ENCODE data around the gene ARHGAP42.

ARHGAP42 gene

GRCh38 chr11:100849009-100849900 is 162.2 kb downstream of the ARHGAP42 start:
- H3K4me1 ChIP-seq (ENCODE audit: insufficient read depth, low read length): peaks cover 10% of the 10 kb centered on the region
- H3K4me3 ChIP-seq (ENCODE audit: low read depth in 1 of 2, low read length in 2 of 2): no peak overlapping the region
- no peak overlapping the region for H3K27ac ChIP-seq (ENCODE audit: low read depth, low read length)
- H3K9me3 ChIP-seq (ENCODE audit: low read length): no peaks in the 10 kb centered on the region
- H3K9ac ChIP-seq (ENCODE audit: low read length): no peak overlapping the region
- no peaks in the 10 kb centered on the region for H3K27me3 ChIP-seq (ENCODE audit: control insufficient read depth in 1 of 2, insufficient read depth in 2 of 2, low read length in 2 of 2)
- no peaks in the 10 kb centered on the region for H3K36me3 ChIP-seq (ENCODE audit: insufficient read depth, low read length)

GRCh38 chr11:100849901-100850235 is 162.8 kb downstream of the ARHGAP42 start:
- no peaks in the 10 kb centered on the region for H3K9me3 ChIP-seq (ENCODE audit: low read length)
- H3K4me3 ChIP-seq (ENCODE audit: low read depth in 1 of 2, low read length in 2 of 2): no peak overlapping the region
- H3K27me3 ChIP-seq (ENCODE audit: control insufficient read depth in 1 of 2, insufficient read depth in 2 of 2, low read length in 2 of 2): no peaks in the 10 kb centered on the region
- no peak overlapping the region for H3K9ac ChIP-seq (ENCODE audit: low read length)
- no peaks in the 10 kb centered on the region for H3K36me3 ChIP-seq (ENCODE audit: insufficient read depth, low read length)
- H3K4me1 ChIP-seq (ENCODE audit: insufficient read depth, low read length): peaks cover 10% of the 10 kb centered on the region
- no peak overlapping the region for H3K27ac ChIP-seq (ENCODE audit: low read depth, low read length)

GRCh38 chr11:100851147-100851546 is 164.1 kb downstream of the ARHGAP42 start:
- Histone ChIP-seq H3K9me3 (ENCODE audit: low read length) (no peaks in the 10 kb centered on the region), H3K4me1 (ENCODE audit: insufficient read depth, low read length) (peaks cover 10% of the 10 kb centered on the region)

GRCh38 chr11:100851584-100852152 is 164.6 kb downstream of the ARHGAP42 start:
- Histone ChIP-seq H3K27me3 (ENCODE audit: control insufficient read depth in 1 of 2, insufficient read depth in 2 of 2, low read length in 2 of 2) (no peaks in the 10 kb centered on the region), H3K4me3 (ENCODE audit: low read depth in 1 of 2, low read length in 2 of 2) (no peak overlapping the region), H3K9me3 (ENCODE audit: low read length) (no peaks in the 10 kb centered on the region), H3K27ac (ENCODE audit: low read depth, low read length) (no peak overlapping the region), H3K36me3 (ENCODE audit: insufficient read depth, low read length) (no peaks in the 10 kb centered on the region), H3K9ac (ENCODE audit: low read length) (no peak overlapping the region), H3K4me1 (ENCODE audit: insufficient read depth, low read length) (peaks cover 10% of the 10 kb centered on the region)

More at GRCh38 chr11:100851147-100851546, 164.1 kb downstream of the ARHGAP42 start:
- Histone ChIP-seq H3K36me3 (ENCODE audit: insufficient read depth, low read length) (no peaks in the 10 kb centered on the region), H3K9ac (ENCODE audit: low read length) (no peak overlapping the region), H3K4me3 (ENCODE audit: low read depth in 1 of 2, low read length in 2 of 2) (no peak overlapping the region), H3K27me3 (ENCODE audit: control insufficient read depth in 1 of 2, insufficient read depth in 2 of 2, low read length in 2 of 2) (no peaks in the 10 kb centered on the region), H3K27ac (ENCODE audit: low read depth, low read length) (no peak overlapping the region)

- Histone ChIP-seq H3K9me3 (ENCODE audit: low read length) (no peaks in the 10 kb centered on the region), H3K27ac (ENCODE audit: low read depth, low read length) (no peak overlapping the region), H3K9ac (ENCODE audit: low read length) (no peak overlapping the region), H3K4me1 (ENCODE audit: insufficient read depth, low read length) (no peaks in the 10 kb centered on the region), H3K4me3 (ENCODE audit: low read depth in 1 of 2, low read length in 2 of 2) (no peak overlapping the region), H3K36me3 (ENCODE audit: insufficient read depth, low read length) (no peaks in the 10 kb centered on the region), H3K27me3 (ENCODE audit: control insufficient read depth in 1 of 2, insufficient read depth in 2 of 2, low read length in 2 of 2) (no peaks in the 10 kb centered on the region)
Observed at GRCh38 chr11:100855466-100856067, 168.5 kb downstream of the ARHGAP42 start.

GRCh38 chr11:100857236-100858005 is 170.3 kb downstream of the ARHGAP42 start:
- no peak overlapping the region for H3K4me3 ChIP-seq (ENCODE audit: low read depth in 1 of 2, low read length in 2 of 2)
- H3K9ac ChIP-seq (ENCODE audit: low read length): no peak overlapping the region
- no peaks in the 10 kb centered on the region for H3K36me3 ChIP-seq (ENCODE audit: insufficient read depth, low read length)
- no peaks in the 10 kb centered on the region for H3K27me3 ChIP-seq (ENCODE audit: control insufficient read depth in 1 of 2, insufficient read depth in 2 of 2, low read length in 2 of 2)
- H3K27ac ChIP-seq (ENCODE audit: low read depth, low read length): no peak overlapping the region
- no peaks in the 10 kb centered on the region for H3K4me1 ChIP-seq (ENCODE audit: insufficient read depth, low read length)
- H3K9me3 ChIP-seq (ENCODE audit: low read length): no peaks in the 10 kb centered on the region

GRCh38 chr11:100860318-100861155 is 173.4 kb downstream of the ARHGAP42 start:
- Histone ChIP-seq H3K27me3 (ENCODE audit: control insufficient read depth in 1 of 2, insufficient read depth in 2 of 2, low read length in 2 of 2) (no peaks in the 10 kb centered on the region), H3K9ac (ENCODE audit: low read length) (no peak overlapping the region), H3K4me1 (ENCODE audit: insufficient read depth, low read length) (no peaks in the 10 kb centered on the region), H3K9me3 (ENCODE audit: low read length) (no peaks in the 10 kb centered on the region), H3K27ac (ENCODE audit: low read depth, low read length) (no peak overlapping the region), H3K4me3 (ENCODE audit: low read depth in 1 of 2, low read length in 2 of 2) (no peak overlapping the region), H3K36me3 (ENCODE audit: insufficient read depth, low read length) (no peaks in the 10 kb centered on the region)

GRCh38 chr11:100861212-100861611 is 174.1 kb downstream of the ARHGAP42 start:
- no peaks in the 10 kb centered on the region for H3K27me3 ChIP-seq (ENCODE audit: control insufficient read depth in 1 of 2, insufficient read depth in 2 of 2, low read length in 2 of 2)
- no peaks in the 10 kb centered on the region for H3K4me1 ChIP-seq (ENCODE audit: insufficient read depth, low read length)
- no peak overlapping the region for H3K9ac ChIP-seq (ENCODE audit: low read length)
- no peaks in the 10 kb centered on the region for H3K9me3 ChIP-seq (ENCODE audit: low read length)
- no peak overlapping the region for H3K4me3 ChIP-seq (ENCODE audit: low read depth in 1 of 2, low read length in 2 of 2)
- no peaks in the 10 kb centered on the region for H3K36me3 ChIP-seq (ENCODE audit: insufficient read depth, low read length)
- no peak overlapping the region for H3K27ac ChIP-seq (ENCODE audit: low read depth, low read length)

- H3K9ac ChIP-seq (ENCODE audit: low read length): no peak overlapping the region
- no peaks in the 10 kb centered on the region for H3K36me3 ChIP-seq (ENCODE audit: insufficient read depth, low read length)
- H3K4me3 ChIP-seq (ENCODE audit: low read depth in 1 of 2, low read length in 2 of 2): no peak overlapping the region
- no peaks in the 10 kb centered on the region for H3K9me3 ChIP-seq (ENCODE audit: low read length)
- H3K27ac ChIP-seq (ENCODE audit: low read depth, low read length): no peak overlapping the region
- no peaks in the 10 kb centered on the region for H3K4me1 ChIP-seq (ENCODE audit: insufficient read depth, low read length)
- H3K27me3 ChIP-seq (ENCODE audit: control insufficient read depth in 1 of 2, insufficient read depth in 2 of 2, low read length in 2 of 2): no peaks in the 10 kb centered on the region
Observed at GRCh38 chr11:100863080-100863581, 176.0 kb downstream of the ARHGAP42 start.

- Histone ChIP-seq H3K9me3 (ENCODE audit: low read length) (no peaks in the 10 kb centered on the region), H3K27me3 (ENCODE audit: control insufficient read depth in 1 of 2, insufficient read depth in 2 of 2, low read length in 2 of 2) (no peaks in the 10 kb centered on the region), H3K4me1 (ENCODE audit: insufficient read depth, low read length) (no peaks in the 10 kb centered on the region), H3K36me3 (ENCODE audit: insufficient read depth, low read length) (no peaks in the 10 kb centered on the region), H3K9ac (ENCODE audit: low read length) (no peak overlapping the region), H3K4me3 (ENCODE audit: low read depth in 1 of 2, low read length in 2 of 2) (no peak overlapping the region), H3K27ac (ENCODE audit: low read depth, low read length) (no peak overlapping the region)
Observed at GRCh38 chr11:100865443-100866065, 178.5 kb downstream of the ARHGAP42 start.

Measured in muscle layer of colon (tissue), 2 donors.